Uterus (tissue), 4 donors: ENCODE data around the gene PIAS4. TPM values are rescaled to one million over a fixed set of nuclear protein-coding genes. Genes with fewer than 3 reads are reported as not detected.

Source experiments
- DNase-seq, 2 donors: peaks; one replicate each; pipeline ENCODE4 v3.0.0-alpha.2; 2019 to 2020
- H3K27ac ChIP-seq, 2 donors: fragments of 200-600 bp; sonication (generic); 1 replicate in 1 of 2; 2 replicates in 1 of 2; pipeline ENCODE4 v1.5.1; 2016 to 2018
- H3K27me3 ChIP-seq, 2 donors: fragments of 200-600 bp; sonication (generic); one replicate each; pipeline ENCODE4 v1.5.1; 2018 to 2019; ENCODE audit warnings: control low read depth in 1 of 2
- H3K36me3 ChIP-seq, 2 donors: fragments of 200-600 bp; sonication (generic); one replicate each; pipeline ENCODE4 v1.5.1; 2019; ENCODE audit warnings: control low read depth in 1 of 2
- H3K4me1 ChIP-seq, 2 donors: fragments of 200-600 bp; sonication (generic); one replicate each; pipeline ENCODE4 v1.5.1; 2018 to 2019; ENCODE audit warnings: control low read depth in 1 of 2
- H3K4me3 ChIP-seq, 2 donors: fragments of 200-600 bp; sonication (generic); 1 replicate in 1 of 2; 2 replicates in 1 of 2; pipeline ENCODE4 v1.5.1; 2018 to 2019; ENCODE audit warnings: mild to moderate bottlenecking in 1 of 2
- H3K9me3 ChIP-seq, 2 donors: fragments of 200-600 bp; sonication (generic); one replicate each; pipeline ENCODE4 v1.5.1; 2019; ENCODE audit warnings: control low read depth in 1 of 2
- POLR2A ChIP-seq, 2 donors: fragments of 450-650 bp; IDR thresholded peaks; one replicate each; pipeline ENCODE4 v1.6.1; 2016; ENCODE audit warnings: antibody characterized with exemption in 2 of 2, mild to moderate bottlenecking in 1 of 2, moderate library complexity in 1 of 2
- intact Hi-C: fragments of 100-400 bp; cut with DNase I; formaldehyde crosslinking; loops from one replicate; pipeline ENCODE4 v1.15.1; 2023; ENCODE audit warnings: low total_unique reads
- total RNA-seq, 4 donors: library from RNA; depleted of rRNA in 3 of 4; stranded (reverse); fragments of >200 nt in 3 of 4; gene quantifications; one replicate each; pipeline versions ENCODE4 v1.1.0 to v1.2.4, GENCODE V29; 2014 to 2023
- TF ChIP-seq, protein P1 (sequence below), 4 experiments: fragments of 200-600 bp in 2 of 4; fragments of 450-650 bp in 2 of 4; sonication (generic) in 2 of 4; IDR thresholded peaks; one replicate each; pipeline ENCODE4 v1.5.1; 2016 to 2019; ENCODE audit warnings: antibody characterized with exemption in 4 of 4, mild to moderate bottlenecking in 2 of 4, moderate library complexity in 1 of 4
- donor health status: DM: yes; HTN: yes; CAD: no.

PIAS4 gene
- total RNA-seq, 4 donors from 2014 or later = 10.0 to 39.4 (median 23.4) TPM

GRCh38 chr19:4037301-4037949 lies 29.9 kb downstream of the PIAS4 start:
- no peaks in the 10 kb centered on the region for H3K36me3 ChIP-seq
- H3K27me3 ChIP-seq = no peaks in the 10 kb centered on the region
- H3K4me1 ChIP-seq = no peaks in the 10 kb centered on the region
- no peak overlapping the region for H3K4me3 ChIP-seq
- H3K9me3 ChIP-seq = no peaks in the 10 kb centered on the region
- no peak for DNase-seq
- H3K27ac ChIP-seq = no peak overlapping the region
- no peak for TF ChIP-seq POLR2A (IDR thresholded peaks at IDR 0.05)
- TF ChIP-seq, protein P1, sequence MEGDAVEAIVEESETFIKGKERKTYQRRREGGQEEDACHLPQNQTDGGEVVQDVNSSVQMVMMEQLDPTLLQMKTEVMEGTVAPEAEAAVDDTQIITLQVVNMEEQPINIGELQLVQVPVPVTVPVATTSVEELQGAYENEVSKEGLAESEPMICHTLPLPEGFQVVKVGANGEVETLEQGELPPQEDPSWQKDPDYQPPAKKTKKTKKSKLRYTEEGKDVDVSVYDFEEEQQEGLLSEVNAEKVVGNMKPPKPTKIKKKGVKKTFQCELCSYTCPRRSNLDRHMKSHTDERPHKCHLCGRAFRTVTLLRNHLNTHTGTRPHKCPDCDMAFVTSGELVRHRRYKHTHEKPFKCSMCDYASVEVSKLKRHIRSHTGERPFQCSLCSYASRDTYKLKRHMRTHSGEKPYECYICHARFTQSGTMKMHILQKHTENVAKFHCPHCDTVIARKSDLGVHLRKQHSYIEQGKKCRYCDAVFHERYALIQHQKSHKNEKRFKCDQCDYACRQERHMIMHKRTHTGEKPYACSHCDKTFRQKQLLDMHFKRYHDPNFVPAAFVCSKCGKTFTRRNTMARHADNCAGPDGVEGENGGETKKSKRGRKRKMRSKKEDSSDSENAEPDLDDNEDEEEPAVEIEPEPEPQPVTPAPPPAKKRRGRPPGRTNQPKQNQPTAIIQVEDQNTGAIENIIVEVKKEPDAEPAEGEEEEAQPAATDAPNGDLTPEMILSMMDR (IDR thresholded peaks at IDR 0.05) = no peak
- intact Hi-C loops = no loop called here

DNA sequence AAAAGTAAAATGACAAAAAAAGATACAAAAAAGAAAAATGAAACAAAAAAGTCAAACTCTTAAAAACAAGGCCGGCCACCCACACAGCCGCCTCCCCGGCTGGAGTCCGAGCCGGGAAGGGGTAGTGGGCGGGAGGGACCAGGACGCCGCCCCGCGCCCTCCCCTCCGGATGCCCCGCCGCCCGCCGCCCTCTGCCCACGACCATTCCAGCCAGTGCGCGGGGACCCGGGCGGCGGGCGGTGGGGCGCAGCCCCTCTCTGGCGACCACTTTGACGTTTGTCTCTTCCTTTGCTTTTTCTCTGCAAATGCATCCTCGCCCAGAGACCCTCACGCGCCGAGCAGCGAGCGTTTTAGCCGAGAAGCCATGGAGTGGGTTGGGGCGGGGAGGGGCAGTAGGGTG lies 30.5 kb downstream of the PIAS4 start:
- no peaks in the 10 kb centered on the region for H3K27me3 ChIP-seq
- H3K9me3 ChIP-seq = no peaks in the 10 kb centered on the region
- H3K36me3 ChIP-seq = no peaks in the 10 kb centered on the region
- no peak for TF ChIP-seq POLR2A (IDR thresholded peaks at IDR 0.05)
- TF ChIP-seq, protein P1 (IDR thresholded peaks at IDR 0.05) = no peak
- no peak overlapping the region for H3K27ac ChIP-seq
- intact Hi-C loops = no loop called here
- no peaks in the 10 kb centered on the region for H3K4me1 ChIP-seq
- DNase-seq = no peak
- H3K4me3 ChIP-seq = no peak overlapping the region

DNA sequence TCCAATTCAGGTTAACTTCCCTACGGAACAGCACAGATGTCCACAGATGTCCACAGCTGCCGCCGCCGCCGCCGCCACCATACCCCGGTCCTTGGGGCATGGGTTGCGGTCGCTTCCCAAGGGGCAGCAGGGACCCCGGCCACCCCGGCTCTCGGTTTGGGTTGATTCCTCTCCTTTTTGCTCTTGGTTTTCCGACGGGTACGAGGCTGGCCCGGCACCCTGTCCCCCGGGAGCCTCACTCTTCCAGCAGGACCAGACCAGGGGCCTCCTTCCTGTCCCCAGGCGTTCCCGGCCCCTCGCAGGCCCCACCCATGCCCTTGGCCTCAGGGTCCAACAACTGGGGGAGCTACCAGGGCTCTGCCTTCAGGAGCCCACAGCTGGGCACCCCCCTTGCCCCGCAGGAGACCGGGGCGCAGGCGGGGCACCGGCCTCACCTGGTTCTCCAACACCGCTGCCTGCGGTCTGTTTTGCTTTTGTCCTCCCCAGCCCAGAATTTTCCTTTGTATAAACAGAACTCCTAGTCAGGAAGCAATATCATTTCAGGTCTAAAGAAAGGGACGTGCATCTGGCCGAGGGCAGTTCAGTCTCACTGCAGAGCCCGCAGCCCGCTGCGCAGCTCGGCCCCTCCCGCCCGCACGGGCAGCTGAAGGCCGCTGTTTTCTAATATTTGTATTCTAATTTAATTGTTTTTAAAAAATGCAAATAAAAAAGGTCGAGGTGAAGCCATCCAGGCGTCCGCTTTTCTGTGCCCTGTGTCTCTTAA lies 31.3 kb downstream of the PIAS4 start:
- H3K27ac ChIP-seq = no peak overlapping the region
- TF ChIP-seq, protein P1 (IDR thresholded peaks at IDR 0.05) = no peak
- no peak for TF ChIP-seq POLR2A (IDR thresholded peaks at IDR 0.05)
- no peaks in the 10 kb centered on the region for H3K36me3 ChIP-seq

GRCh38 chr19:4042064-4042730 lies 34.7 kb downstream of the PIAS4 start:
- no peak for DNase-seq
- Histone ChIP-seq H3K4me3 (no peak overlapping the region), H3K27ac (no peak overlapping the region), H3K36me3 (no peaks in the 10 kb centered on the region), H3K4me1 (no peaks in the 10 kb centered on the region), H3K9me3 (no peaks in the 10 kb centered on the region), H3K27me3 (no peaks in the 10 kb centered on the region)
- TF ChIP-seq, protein P1 (IDR thresholded peaks at IDR 0.05) = no peak
- TF ChIP-seq POLR2A (IDR thresholded peaks at IDR 0.05) = no peak
- intact Hi-C loops = no loop called here

More for the DNA sequence above, 31.3 kb downstream of the PIAS4 start:
- Histone ChIP-seq H3K9me3 (no peaks in the 10 kb centered on the region), H3K4me1 (no peaks in the 10 kb centered on the region), H3K4me3 (no peak overlapping the region), H3K27me3 (no peaks in the 10 kb centered on the region)
- no peak for DNase-seq
- intact Hi-C loops = no loop called here

GRCh38 chr19:4042731-4043082 lies 35.2 kb downstream of the PIAS4 start:
- no peaks in the 10 kb centered on the region for H3K36me3 ChIP-seq
- H3K27ac ChIP-seq = no peak overlapping the region
- H3K4me1 ChIP-seq = no peaks in the 10 kb centered on the region

More at GRCh38 chr19:4042731-4043082, 35.2 kb downstream of the PIAS4 start:
- Histone ChIP-seq H3K4me3 (no peak overlapping the region), H3K9me3 (no peaks in the 10 kb centered on the region), H3K27me3 (no peaks in the 10 kb centered on the region)
- intact Hi-C loops = no loop called here
- no peak for DNase-seq
- TF ChIP-seq POLR2A (IDR thresholded peaks at IDR 0.05) = no peak
- TF ChIP-seq, protein P1 (IDR thresholded peaks at IDR 0.05) = no peak
